Thoracic aorta (tissue), 2 donors: ENCODE data around the gene TCF19. TPM values are rescaled to one million over a fixed set of nuclear protein-coding genes. Genes with fewer than 3 reads are reported as not detected.

Experiments used
- ATAC-seq: fragments of 150-250 bp; one replicate; pipeline ENCODE4 v1.8.0; 2017; ENCODE audit warnings: low read depth; ENCODE audit not compliant: insufficient number of reproducible peaks, low FRiP score
- DNase-seq: peaks from one replicate; pipeline ENCODE4 v3.0.0-alpha.2; 2020; ENCODE audit warnings: low spot score
- H3K27ac ChIP-seq, 2 donors: fragments of 200-600 bp; sonication (generic); 1 replicate in 1 of 2; 2 replicates in 1 of 2; pipeline ENCODE4 v1.5.1; 2016; ENCODE audit warnings: mild to moderate bottlenecking in 2 of 2, moderate library complexity in 2 of 2
- H3K27me3 ChIP-seq: fragments of 200-600 bp; sonication (generic); replicated peaks from 2 replicates; pipeline ENCODE4 v1.6.0; 2016; ENCODE audit warnings: mild to moderate bottlenecking; ENCODE audit not compliant: insufficient read depth
- H3K36me3 ChIP-seq: fragments of 200-600 bp; sonication (generic); one replicate; pipeline ENCODE4 v1.5.1; 2016
- H3K4me1 ChIP-seq, 2 donors: fragments of 200-600 bp; sonication (generic); 1 replicate in 1 of 2; 2 replicates in 1 of 2; pipeline versions ENCODE4 v1.5.1 to v1.6.0; 2016; ENCODE audit warnings: low read depth in 2 of 2, mild to moderate bottlenecking in 1 of 2; ENCODE audit not compliant: control insufficient read depth in 1 of 2
- H3K4me3 ChIP-seq: fragments of 200-600 bp; sonication (generic); 2 replicates; pipeline ENCODE4 v1.5.1; 2016; ENCODE audit warnings: mild to moderate bottlenecking
- H3K9me3 ChIP-seq: fragments of 200-600 bp; sonication (generic); 2 replicates; pipeline ENCODE4 v1.5.1; 2016
- CTCF ChIP-seq: fragments of 200-600 bp; sonication (generic); IDR thresholded peaks from one replicate; pipeline ENCODE4 v1.5.1; 2019; ENCODE audit warnings: antibody characterized with exemption
- total RNA-seq, 2 donors: library from RNA; depleted of rRNA; stranded (reverse); fragments of >200 nt; gene quantifications; one replicate each; pipeline versions ENCODE4 v1.1.0 to v1.2.3, GENCODE V29; 2016

TCF19 gene
- total RNA-seq, 2 donors from 2014 or later: 1.6 to 15.7 TPM

DNA sequence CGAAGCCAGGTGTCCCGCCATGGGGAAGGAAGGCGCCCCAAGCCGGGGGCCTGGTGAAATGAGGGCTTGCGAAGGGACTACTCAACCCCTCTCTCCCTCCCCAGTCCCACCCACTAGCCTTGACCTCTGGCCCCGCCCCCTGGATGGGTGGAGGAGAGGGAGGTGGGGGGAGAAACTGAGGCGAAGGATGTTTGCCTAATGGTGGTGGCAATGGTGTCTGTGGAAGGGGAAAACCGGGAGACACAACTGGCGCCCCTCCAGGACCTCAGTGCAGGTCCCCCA lies 12.2 kb downstream of the TCF19 start, which contains the start of gene POU5F1:
POU5F1 (minus strand) TSS at position 83 of the 282 bp plus-strand sequence; CDS start at position 21, 62 bp downstream.
- H3K4me3 ChIP-seq: no peak within 1 kb of the TSS
- TF ChIP-seq CTCF: no peak
- DNase-seq (no peak), ATAC-seq (no peak)
- no peak within 1 kb of the TSS for H3K27ac ChIP-seq
- no peaks in the 10 kb centered on the region for H3K4me1 ChIP-seq
- H3K27me3 ChIP-seq: no peaks in the 10 kb centered on the region
- H3K9me3 ChIP-seq: no peaks in the 10 kb centered on the region
- H3K36me3 ChIP-seq: no peaks in the 10 kb centered on the region

DNA sequence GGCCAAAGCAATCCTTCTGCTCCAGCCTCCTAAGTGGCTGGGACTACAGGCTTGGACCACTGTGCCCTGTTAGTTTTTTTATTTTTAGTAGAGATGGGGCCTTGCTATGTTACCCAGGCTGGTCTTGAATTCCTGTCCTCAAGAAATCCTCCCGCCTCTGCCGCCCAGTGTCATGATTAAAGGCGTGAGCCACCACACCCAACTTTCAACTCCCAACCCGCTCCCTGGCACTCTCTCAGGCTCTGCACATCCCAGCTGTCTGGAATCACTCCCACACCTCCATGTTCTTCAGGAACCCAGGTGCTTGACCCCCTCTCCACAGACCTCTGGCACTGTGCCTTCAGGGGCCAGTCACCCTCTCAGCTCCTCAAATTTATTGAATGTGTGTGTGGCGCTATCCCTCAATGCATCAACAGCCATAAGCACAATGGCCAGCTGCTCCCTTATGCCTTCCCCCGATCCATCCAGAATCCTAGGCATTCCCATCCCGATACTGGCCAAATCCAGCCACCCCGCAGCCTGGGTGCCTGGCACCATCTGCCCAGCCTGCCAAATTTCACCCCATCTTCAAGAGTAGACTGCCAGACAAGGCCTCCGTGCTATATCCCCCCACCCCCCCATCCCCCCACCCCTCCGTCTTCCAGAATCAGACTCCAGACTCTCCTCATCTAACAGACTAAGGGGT lies 12.7 kb downstream of the TCF19 start:
- Histone ChIP-seq H3K9me3 (no peaks in the 10 kb centered on the region), H3K36me3 (no peaks in the 10 kb centered on the region), H3K27me3 (no peaks in the 10 kb centered on the region), H3K4me3 (no peak overlapping the region), H3K27ac (no peak overlapping the region), H3K4me1 (no peaks in the 10 kb centered on the region)
- no peak for ATAC-seq
- no peak for TF ChIP-seq CTCF
- DNase-seq: no peak

DNA sequence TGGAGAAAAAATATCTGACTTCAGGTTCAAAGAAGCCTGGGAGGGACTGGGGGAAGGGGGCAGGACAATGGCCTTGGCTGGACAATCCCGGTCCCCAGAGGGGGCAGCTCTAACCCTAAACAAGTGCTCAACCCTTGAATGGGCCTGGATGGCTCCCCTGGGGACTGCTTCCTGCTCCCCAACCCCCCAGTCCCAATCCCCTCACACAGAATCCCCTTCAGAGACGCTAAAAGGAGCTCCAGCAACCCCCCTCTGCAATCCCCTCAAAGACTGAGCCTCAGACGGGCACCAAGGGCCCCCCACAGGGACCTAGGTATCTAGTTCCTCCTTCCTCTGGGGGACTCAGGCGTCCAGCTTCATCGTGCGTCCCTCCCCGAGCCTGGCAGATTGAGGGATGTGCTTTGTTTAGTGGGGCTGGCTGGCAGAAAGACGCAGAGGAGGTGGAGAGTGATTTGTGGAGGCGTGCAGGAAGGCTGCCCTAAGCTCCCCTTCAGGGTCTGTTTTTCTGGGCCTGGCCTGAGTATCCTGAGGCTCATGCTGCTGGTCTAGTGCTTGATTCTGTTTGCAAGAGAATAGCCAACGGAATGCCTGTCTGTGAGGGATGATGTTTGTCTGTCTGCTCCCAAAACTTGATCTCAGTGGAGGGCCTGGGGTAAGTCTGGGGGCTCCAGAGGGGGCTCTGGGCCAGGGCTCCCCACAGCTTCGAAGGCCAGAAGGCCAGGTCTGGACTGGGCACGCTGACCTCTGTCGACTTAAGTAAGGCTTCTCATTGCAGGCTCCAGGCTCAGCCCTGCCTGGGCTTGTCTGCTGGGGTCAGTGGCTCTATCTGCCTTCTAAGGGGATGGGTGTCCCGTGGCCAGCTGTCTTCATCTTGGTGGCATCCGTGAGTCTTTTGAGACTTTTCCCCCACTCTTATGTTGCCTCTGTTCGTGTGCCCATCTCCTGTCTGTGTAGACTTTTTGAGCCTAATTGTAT lies 13.8 kb downstream of the TCF19 start:
- no peak overlapping the region for H3K4me3 ChIP-seq
- ATAC-seq (no peak), DNase-seq (no peak)
- H3K27me3 ChIP-seq: no peaks in the 10 kb centered on the region
- H3K27ac ChIP-seq: no peak overlapping the region
- no peaks in the 10 kb centered on the region for H3K9me3 ChIP-seq
- no peaks in the 10 kb centered on the region for H3K36me3 ChIP-seq
- TF ChIP-seq CTCF: no peak
- no peaks in the 10 kb centered on the region for H3K4me1 ChIP-seq

- no peak overlapping the region for H3K4me3 ChIP-seq
- ATAC-seq (no peak), DNase-seq (no peak)
- H3K9me3 ChIP-seq: no peaks in the 10 kb centered on the region
- no peaks in the 10 kb centered on the region for H3K27me3 ChIP-seq
- no peaks in the 10 kb centered on the region for H3K4me1 ChIP-seq
- TF ChIP-seq CTCF: no peak
- no peak overlapping the region for H3K27ac ChIP-seq
- no peaks in the 10 kb centered on the region for H3K36me3 ChIP-seq
Measured at GRCh38 chr6:31172973-31173384, 14.6 kb downstream of the TCF19 start.

- Histone ChIP-seq H3K9me3 (no peaks in the 10 kb centered on the region), H3K4me3 (no peak overlapping the region), H3K27me3 (no peaks in the 10 kb centered on the region), H3K36me3 (no peaks in the 10 kb centered on the region), H3K4me1 (no peaks in the 10 kb centered on the region), H3K27ac (no peak overlapping the region)
- TF ChIP-seq CTCF: no peak
- no peak for ATAC-seq
- DNase-seq: no peak
Measured at GRCh38 chr6:31173406-31173805, 15.0 kb downstream of the TCF19 start.
